Gastrocnemius medialis (tissue), 4 donors: ENCODE data around the gene ELK3.

Source experiments
- POLR2A ChIP-seq, 2 donors: fragments of 450-650 bp; IDR thresholded peaks; one replicate each; pipeline ENCODE4 v1.6.1; 2017; ENCODE audit warnings: antibody characterized with exemption in 2 of 2, mild to moderate bottlenecking in 2 of 2, moderate library complexity in 2 of 2
- TF ChIP-seq, protein P1 (sequence below), 5 experiments: fragments of 450-650 bp in 3 of 5; fragments of 200-600 bp in 2 of 5; sonication (generic) in 2 of 5; IDR thresholded peaks in 4 of 5; conservative IDR thresholded peaks in 1 of 5; 1 replicate in 4 of 5; 2 replicates in 1 of 5; pipeline ENCODE4 v1.5.1; 2016 to 2019; ENCODE audit warnings: antibody characterized with exemption in 5 of 5, mild to moderate bottlenecking in 3 of 5, moderate library complexity in 3 of 5

DNA sequence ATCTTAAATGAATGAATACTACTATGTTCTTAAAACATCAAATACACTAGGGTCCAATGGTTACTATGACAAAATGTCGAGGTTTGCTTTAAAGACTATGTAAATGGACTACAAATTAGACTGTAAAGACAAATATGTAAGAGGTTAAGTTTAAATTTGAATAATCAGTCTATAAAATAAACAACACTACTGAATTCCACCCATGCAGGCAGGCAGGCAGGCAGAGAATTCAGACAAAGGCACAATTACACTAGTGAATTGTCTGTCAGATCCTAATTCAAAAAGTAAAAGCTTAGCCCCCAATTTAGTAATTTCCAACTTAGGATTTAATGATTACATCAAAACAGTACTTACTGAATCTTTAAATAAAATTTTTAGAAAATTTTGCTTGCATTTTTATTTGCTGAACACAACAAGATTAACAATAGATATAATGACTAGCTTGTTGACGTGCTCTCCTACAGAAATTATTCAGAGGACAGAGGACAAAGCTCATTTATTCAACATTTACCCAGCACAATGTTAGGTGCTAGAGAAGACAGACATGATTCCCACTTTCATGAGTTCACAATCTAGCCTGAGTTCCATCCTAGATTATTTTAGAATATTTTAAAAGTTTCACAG, 108.6 kb downstream of the ELK3 start:
- TF ChIP-seq, protein P1, sequence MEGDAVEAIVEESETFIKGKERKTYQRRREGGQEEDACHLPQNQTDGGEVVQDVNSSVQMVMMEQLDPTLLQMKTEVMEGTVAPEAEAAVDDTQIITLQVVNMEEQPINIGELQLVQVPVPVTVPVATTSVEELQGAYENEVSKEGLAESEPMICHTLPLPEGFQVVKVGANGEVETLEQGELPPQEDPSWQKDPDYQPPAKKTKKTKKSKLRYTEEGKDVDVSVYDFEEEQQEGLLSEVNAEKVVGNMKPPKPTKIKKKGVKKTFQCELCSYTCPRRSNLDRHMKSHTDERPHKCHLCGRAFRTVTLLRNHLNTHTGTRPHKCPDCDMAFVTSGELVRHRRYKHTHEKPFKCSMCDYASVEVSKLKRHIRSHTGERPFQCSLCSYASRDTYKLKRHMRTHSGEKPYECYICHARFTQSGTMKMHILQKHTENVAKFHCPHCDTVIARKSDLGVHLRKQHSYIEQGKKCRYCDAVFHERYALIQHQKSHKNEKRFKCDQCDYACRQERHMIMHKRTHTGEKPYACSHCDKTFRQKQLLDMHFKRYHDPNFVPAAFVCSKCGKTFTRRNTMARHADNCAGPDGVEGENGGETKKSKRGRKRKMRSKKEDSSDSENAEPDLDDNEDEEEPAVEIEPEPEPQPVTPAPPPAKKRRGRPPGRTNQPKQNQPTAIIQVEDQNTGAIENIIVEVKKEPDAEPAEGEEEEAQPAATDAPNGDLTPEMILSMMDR (IDR thresholded peaks at IDR 0.05 in 4 of 5, conservative IDR thresholded peaks at IDR 0.05 in 1 of 5) = no peak
- TF ChIP-seq POLR2A (IDR thresholded peaks at IDR 0.05) = no peak
